HG03280 (cell line): Measurements from ENCODE around the gene POU3F1.
A peak's percentile ranks its signal among the peaks of the same experiment; 100 is the strongest.

Experiments used
- ATAC-seq: cut with Tn5 transposase; IDR thresholded peaks from one replicate; pipeline ENCODE4 v1.9.1; 2021; ENCODE audit warnings: mild to moderate bottlenecking, moderate library complexity; ENCODE audit not compliant: unreplicated experiment

POU3F1 gene

DNA sequence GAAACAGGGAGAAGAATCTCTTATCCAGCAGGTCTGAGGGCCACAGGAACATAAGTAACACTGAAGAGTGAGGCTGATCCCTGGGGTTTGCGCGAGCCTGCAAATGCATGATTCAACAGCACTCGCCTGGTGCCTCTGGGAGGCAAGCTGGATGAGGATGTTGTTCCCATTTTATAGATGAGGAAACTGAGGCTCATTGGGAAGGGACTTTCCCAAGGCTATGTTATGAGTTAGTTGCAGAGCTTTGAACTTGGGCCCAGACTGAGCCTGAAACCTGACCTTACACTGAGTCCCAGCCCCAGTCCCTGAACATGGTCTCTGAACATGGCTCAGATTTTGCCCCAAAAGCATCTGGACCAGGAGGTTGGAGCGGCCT is 27.7 kb upstream of the POU3F1 start:
- ATAC-seq: no peak

DNA sequence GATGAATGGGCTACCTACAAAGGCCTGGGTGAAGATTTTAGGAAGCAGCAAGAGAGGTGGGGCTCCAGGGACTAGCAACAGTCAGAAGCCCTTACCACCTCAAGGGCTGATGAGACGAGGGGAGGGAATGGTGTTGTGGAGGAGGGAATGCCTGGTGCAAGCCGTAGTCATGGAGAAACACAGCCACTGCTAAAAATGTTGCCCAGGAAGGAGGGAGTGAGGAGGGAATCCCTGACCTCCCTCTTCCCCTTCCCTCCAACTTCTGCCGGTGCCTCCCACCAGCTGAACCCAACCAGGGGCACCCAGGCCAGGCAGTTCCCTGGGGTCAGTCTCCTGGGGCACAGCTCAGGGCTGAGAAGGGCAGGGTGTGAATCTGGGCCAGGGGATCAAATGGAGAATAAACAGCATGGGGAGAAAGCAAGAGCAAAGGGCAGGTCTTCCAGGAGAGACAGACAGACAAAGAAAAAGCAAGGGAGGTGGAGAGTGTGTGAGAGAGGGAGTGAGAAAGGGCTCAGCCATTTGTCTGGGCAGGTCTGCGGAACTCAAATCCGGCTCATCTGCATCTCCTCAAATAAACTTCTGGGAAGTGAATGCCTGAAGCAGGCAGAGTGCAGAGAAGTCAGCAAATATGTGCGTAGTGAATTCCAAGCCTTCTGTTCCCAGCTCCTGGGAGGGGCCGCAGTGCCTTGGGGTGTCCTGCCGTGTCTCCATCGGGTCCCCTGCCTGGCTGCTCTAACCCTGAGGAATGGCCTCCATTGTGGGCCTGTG is 27.1 kb upstream of the POU3F1 start:
- ATAC-seq: no peak

DNA sequence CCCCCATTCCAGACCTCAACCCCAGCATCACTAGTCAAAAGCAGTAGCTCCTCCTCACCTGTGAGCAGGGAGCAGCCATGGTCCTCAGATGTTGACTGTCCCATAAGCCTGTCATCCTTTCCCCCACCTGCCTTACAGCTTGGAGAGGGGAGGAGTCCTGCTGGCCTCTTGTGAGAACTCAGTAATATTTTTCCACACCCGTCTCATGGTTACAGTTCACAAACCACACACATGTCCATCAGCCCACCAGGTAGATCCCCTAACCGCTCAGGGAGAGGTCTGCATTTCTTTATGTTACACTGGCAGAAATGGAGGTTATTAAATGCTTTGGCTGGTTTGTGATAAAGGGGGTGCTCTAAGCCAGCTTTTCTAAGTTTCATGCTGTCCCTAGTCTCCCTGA is 26.3 kb upstream of the POU3F1 start:
- no peak for ATAC-seq

DNA sequence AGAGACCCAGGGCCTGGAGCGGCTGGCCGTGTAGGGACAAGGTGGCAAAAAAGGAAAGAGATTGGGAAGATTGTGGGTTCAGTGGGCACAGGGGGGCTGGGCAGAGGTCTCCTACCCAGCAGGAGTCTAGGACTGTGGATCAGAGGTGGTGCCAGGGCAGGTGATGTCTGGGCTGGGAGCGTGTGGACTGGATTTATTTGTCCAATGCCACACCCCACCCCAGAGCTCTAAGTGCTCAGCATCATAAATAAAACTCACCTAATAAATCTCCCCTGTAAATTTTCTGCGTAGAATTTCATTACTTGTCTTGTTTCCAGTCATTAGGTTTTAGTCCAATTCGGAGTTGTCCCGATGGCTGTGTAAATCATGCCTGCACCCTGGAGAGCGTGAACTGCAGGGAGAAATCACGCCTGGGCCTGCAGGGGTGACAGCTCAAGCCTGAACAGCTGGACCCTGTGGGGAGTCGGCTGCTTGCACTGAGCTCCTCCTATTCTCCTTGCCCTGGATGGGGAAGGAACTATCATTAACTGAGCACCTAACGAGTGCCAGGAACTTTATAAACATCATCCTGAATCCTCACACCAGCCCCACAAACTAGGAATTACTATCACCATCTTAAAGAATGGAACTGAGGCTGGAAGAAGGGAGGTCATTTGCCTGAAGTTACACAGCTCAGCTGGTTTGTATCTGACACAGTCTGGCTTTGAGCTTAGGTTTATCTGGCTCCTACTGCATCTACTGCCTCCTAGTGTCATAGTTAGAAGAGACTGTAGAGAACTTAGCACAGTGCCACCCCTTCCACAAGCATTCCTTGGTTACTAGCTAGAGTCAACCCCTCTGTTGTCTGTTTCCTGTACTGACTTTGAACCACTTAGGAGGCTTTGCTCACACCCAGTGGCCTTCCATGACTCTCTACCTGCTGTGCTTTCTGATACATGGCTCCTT is 25.0 kb upstream of the POU3F1 start:
- no peak for ATAC-seq

DNA sequence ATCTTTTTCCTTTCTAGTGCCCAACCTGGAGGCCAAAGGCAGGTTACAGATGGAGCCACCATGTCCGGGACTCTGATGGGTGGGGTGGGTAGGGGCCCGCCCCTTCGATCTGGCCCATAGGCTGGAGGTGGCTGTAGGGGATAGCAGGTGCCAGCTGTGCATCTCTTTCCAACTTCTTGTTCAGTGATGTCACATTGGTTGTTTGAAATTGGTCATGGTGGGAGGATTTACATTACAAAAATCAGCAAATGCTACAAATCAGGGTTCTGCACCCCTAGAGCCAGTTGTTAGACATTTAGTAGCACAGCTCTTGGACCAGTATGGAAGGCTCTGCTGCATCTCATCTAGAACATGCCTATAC is 22.4 kb upstream of the POU3F1 start:
- no peak for ATAC-seq

DNA sequence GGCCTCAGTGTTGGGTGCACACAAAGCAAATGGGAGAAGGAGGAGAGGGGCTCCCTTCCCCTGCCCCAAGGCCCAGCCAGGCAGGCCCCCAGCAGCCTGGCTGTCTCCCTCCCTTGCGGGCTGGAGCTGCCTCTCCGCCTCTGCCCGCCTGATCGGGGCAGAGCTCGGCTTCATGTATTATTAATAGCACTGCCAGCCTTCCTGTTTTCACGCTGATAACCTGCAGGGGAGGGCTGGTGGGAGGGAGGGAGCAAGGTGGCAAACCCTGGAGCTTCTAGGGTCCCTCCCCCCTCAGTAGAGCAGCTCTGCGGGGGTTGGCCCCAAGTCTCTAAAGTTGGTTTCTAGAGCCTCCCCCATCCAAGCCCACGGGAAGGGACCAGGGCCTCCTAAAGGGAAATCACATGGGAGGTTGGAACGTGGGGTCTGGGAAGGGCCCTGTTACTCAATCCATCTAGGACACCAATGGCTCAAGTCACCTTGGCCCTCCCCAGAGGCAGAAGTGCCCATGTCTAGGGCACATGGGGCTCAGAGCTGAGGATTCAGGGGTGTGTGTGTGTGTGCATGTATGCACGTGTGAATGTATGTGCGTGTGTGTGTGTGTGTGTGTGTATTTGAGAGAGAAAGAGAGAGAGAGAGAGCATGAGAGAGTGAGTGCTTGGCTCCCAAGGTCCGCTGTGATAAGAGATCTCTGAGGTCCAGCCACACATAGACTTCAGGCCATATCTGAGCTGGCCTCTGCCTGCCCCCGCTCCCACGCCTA is 21.8 kb upstream of the POU3F1 start:
- ATAC-seq: no peak

DNA sequence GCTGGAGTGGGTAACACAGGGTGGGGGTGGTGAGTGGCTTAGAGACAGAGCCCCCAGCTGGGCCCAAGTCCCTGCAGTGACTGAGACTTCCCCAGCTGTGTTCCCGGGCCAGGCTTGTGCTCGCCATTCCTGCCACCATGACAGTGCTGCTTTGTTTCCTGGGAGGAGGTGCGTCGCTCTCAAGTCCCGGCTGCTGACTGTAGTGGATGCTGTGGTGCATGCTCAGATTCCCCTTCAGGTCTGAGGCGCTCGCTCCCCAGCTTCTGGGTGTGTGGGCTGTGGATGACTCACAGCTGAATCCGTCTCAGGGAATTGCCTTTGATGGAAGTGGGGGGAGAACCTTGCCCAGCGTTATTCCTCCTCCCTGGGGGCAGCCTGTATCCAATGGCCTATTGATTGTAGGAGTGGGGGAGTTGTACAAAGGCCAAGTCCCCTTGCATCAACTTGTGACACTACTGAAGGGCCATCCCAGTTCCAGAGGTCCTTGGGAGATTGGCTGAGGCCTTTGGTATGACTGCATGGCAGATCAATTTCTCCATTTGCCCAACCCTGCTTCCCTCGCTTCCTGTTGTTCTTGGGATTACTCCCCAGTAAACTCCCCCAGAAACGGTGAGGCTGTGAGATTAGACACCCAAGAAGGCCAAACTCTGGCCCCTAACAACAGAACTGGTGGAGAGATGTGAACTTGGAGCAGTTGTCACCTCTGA is 17.8 kb upstream of the POU3F1 start:
- ATAC-seq: no peak

DNA sequence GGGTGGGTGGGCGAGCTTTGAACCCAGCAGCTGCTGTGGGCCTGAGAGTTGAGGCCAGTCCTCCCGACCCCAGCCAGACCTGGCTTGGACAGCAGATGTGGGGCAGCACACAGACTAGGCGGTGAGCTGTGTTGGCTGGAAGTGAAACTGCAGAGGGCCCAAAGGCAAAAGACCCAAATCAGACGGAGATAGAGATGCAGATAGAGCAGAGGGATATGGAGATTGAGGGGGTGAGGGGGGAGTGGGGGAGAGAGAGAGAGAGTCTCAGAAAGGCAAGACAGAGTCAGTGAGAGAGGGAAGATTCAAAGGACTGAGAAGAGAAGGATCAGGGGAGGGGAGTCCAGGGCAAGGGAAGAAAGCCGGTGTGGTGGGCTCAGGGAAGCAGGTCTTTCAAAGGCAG is 17.0 kb upstream of the POU3F1 start:
- no peak for ATAC-seq

DNA sequence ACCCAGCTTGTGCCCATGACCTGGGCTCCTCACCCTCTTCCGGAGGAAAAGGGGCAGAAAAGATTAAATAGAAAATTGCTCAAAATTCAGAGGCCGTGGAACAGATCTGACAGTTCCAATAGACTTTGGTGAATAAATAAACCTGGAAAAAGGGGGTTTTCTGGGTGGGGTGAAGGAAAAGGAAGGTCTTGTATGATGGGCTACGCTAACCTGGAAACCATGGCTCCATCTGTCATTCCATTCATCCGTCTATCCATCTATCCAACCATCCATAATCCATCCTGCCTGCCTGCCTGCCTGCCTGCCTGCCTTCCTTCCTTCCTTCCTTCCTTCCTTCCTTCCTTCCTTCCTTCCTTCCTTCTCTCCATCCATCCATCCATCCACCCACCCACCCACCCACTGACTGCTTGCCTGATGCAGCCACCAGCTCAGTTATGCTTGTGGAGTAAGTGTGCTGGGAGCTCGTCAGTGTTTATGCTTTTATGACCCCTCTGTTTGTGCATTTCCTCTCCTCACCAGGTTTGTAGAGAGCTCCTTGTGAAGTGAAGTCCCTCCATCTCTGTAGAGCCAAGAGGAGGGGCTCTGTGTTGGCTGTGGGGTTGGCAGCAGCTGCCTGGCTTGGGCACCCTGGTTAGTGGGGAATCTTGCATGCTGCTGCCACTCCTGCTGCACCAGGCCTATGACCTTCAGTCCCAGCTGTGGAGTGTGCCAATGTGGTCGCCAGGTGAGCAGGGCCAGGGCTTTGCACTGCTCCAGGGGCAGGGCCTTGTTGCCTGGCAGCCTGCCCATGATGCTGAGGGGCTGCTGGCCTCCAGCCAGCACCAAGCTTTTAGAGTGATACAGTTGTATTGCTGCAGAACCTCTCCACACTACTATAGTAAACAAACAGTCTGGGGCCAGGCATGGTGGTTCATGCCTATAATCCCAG is 16.0 kb upstream of the POU3F1 start:
- no peak for ATAC-seq

DNA sequence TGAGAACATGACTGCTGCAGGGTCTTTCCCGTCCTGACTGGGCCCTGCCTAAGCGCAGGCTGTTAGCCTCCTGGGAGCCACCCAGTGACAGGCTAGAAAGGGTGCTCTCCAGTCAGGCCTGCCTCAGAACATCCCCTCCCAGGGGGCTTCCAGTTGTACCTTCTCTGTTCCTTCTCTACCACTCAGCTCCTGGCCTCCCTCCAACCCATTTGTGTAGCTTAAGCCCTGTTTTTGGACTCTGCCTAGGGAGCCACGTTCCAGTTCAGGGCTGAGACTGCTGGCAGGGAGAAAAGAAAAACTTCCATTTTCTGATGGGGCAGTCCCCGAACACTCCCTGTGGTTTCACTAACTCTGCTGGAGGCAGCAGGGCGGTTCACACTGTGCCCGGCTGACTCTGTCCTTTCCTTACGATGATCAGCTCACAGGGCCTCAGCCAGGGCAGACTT is 15.3 kb upstream of the POU3F1 start:
- peak; percentile 48 for ATAC-seq

DNA sequence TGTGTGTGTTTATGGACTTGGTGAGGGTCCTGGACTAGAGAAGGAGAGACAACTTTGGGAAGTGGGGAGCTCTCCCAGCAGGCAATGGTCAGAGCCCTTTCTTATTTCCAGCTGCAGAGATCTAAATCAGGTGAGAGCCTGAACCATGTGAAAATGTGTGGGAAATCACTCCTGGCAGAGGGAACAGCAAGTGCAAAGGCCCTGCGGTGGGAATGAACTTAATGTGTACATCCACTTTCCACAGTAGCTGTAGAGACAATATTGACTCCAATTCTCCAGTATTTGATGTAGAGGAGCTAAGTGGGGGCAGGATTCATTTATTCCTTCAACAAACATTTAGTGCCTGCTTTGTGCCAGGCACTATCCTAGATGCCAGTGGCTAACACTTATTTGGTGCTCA is 14.7 kb upstream of the POU3F1 start:
- ATAC-seq: no peak

DNA sequence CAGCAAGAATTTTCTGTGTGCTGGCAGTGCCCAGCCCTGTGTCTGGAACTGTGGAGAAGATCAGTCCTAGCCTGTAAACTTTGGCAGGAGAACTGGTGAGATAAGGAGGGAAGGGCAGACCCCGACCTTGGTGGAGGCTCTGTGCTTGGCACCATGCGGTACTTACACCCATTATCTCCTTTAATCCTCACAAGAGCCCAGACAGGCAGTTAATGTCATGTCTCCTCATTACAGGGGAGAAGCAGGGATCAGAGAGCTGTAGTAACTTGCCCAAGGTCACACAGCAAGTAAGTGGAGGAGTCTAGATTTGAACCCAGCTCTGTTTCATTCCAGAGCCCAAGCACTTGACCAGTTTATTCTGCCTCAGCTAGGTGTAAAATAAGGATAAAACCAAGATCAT is 13.9 kb upstream of the POU3F1 start:
- no peak for ATAC-seq

DNA sequence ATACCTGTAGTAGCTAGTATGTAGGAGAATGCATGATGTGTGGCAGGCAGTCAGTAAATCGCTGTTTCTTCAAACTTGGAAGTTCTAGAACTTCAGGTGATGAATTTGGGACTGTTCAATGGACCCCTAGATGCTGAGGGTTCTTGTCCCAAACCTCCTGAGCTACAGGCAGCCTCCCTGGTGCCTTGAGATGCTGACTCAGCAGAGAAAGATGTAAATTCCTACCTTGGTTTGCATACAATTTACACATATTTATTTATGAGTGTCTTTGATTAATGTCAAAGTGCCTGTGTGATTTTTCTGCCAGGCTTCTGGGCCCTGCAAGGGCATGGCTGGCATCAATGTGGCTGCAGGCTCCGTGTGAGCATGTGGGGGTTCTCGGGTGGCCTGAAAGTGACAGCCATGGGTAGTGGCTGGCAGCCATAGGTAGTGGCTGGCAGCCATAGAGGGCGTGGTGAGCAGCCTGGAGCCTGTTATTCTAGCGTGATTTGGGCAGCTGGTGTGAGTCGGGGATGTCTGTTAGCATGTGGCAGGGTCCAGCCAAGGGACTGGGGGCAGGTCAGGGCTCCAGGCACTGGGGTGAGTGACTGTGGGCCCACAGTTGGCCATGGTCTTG is 13.2 kb upstream of the POU3F1 start:
- no peak for ATAC-seq

DNA sequence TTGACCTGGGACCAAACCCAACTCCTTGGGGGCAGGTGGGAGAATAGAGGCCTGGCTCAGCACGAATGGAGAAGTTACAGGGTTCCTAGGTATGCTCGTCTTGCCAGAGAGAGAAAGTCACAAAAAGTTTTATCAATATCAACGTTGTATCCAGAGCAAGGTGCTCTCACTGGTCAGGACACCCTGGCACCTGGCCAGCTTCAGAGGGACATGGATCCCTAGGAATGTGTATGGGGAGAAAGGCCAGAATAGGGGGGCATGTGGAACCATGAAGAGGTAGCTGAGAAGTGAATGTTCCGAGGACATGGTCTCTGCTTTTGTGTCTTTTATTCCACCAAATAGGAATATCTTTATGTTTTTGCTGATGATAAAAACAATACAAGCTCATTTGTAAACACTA is 9.4 kb upstream of the POU3F1 start:
- no peak for ATAC-seq

DNA sequence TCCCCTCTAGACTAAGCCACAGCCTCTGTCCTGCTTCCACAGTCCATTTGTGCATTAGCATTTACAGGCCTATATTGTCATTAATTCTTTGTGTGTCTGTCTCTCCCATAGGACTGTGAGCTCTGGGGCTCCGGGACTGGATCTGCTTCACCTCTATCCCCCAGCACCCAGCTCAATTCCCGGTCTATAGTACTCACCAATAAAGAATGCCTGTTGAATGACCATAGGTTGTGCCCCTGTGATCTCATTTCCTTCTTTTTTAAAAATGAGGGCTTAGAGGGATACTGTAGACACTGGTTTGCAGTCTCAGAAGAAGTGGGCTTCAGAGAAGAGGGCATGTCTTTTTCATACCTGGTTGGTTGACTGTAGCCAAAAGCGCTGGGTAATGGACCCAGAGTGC is 8.8 kb upstream of the POU3F1 start:
- ATAC-seq: no peak

DNA sequence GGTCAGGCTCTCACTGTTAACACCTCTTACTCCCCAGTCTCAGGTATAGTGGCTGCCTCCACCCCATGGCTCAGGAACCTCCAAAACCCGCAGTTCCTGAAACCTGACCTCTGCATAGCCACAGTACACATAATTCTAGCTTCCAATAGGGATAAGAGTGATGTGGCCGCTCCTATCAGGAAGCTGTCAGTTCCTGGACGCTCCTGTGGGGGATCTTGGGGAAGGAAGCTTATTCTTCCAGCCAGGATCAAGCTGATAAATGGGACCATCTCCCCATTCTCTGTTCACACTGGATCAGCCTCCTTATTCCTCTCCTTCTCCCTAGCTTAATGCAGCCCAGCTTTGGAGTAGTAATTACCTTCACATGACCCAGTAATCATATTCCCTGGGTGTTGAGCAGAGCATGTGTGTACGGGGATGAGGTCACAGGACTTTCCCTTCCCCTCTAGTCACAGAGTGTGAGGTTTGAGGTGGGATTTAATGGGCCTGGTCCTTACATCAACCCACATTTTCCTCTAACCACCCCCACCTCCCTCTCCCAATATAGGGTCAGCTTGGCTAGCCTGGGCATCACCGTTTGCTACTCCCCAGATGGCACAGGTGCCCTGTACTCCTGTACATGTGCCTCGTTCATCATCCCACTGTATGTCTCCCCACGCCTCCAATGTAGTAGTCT is 7.0 kb upstream of the POU3F1 start:
- no peak for ATAC-seq

DNA sequence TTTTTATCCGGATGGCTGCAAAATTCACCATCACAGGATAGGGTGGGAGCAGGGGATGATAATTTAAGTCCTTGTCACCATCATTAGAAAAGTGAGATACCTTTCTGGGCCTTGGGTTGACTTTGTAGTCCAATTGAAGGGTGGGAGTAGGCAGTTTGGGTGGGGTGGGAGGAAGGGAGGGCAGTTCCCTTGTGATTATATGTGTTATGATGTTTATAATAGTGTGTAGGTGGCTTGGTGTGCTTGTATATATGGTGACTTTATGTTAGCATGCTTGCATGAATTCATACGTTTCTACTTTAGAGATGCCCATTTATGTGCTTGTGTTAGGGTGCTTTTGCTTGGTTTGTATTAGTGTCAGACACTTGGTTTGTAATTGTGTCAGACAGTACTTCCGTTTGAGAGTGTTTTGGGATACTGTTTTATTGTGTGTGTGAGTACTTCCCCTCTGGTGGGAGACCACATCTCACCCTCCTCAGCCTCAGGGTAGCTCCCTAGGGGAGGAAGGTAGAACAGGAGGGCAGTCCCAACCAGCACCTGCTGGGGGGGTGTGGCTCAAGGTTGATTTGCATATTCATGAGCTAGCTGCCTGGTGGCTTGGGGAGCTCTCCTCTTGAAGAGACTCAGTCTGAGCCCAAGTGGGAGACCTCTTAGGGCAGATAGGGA is 6.3 kb upstream of the POU3F1 start:
- no peak for ATAC-seq

DNA sequence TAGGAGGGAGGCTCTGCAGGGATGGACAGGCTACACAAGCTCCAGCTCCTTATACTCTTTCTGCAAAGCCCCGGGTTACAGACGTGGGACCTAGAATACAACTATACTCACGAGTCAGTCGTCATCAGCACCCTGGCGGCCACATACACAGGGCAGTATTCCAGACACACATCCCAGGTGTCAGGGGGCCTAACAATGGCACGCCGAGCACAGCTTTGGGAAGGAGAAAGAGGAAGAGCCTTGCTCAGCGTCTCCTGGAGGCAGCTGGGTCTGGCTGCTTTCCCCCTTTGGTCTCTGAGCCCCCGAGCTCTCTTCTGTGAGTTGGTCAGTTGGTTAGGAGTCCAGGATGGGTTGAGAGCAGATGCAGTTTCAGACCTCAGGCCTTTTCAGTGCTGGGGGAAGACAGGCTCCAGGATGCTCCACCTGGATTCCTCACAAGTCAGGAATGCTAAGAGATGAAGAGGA is 4.5 kb upstream of the POU3F1 start:
- ATAC-seq: no peak
